ENCODE data around the gene CELF5. TPM values are rescaled to one million over a fixed set of nuclear protein-coding genes. Genes with fewer than 3 reads are reported as not detected.

CELF5 gene
- total and polyA plus RNA-seq, 10 of the 15 experiments (the other 5 are each of a cell fraction or from before 2014, with no cell fraction given): 0.01 to 0.04 TPM; not detected in 8

DNA sequence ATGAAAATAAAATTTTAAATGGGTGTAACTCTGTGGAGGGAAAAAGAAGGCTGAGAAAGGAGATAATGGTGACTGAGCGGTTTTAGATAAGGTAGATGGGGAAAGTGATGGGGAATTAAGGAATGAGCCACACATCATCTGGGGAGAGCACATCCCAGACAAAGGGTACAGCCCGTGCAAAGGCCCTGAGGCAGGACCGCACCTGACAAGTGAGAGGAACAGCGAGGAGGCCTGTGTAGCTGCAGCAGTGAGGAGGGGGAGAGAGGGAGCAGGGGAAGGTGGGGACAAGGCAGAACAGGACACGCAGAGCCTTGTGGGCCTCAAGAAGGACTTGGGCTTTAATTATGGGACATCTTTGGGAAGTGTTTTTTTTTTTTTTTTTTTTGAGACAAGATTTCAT lies 1.8 kb upstream of the CELF5 start (continued):
- no peak for TF ChIP-seq KAT2A (conservative IDR thresholded peaks at IDR 0.05; ENCODE audit: control insufficient read depth, low read depth, low read length)

DNA sequence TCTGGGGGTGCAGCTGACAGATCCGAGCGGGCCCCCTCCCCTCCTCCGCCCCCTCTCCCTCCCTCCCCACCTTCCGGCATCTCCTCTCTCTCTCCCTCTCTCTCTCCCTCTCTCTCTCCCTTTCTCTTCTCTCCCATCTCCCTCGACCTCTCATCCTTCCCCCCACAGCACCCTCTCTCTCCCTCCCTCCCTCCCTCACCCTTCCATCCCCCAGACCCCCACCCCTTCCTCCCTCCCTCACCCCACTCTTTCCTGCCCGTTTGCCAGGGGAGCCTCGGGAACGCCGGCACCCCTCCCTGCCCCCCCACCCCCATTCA lies 666 bp downstream of the CELF5 start:
- CTCF ChIA-PET: interaction anchor here (0.5 kb wide), 1 partner anchor 50 kb away, joined by 3 read pairs; no protein-coding TSS in a partner anchor
- H4K20me1 ChIP-seq (ENCODE audit: control insufficient read depth, insufficient read depth): no peaks in the 10 kb centered on the region
- H3K4me2 ChIP-seq (ENCODE audit: control insufficient read depth, insufficient read depth): no peak overlapping the region
- intact Hi-C loops (cut with micrococcal nuclease; ENCODE audit: unreplicated experiment): no loop called here
- H3K27me3 ChIP-seq (replicated peaks in 1 of 2; ENCODE audit: control insufficient read depth in 2 of 2, insufficient read depth in 2 of 2, low read length in 1 of 2): peaks cover 0 to 2% of the 10 kb centered on the region in 2 experiments; a peak in 2 of 4 replicates
- H3K4me3 ChIP-seq: no peak overlapping the region
- H3K79me2 ChIP-seq (ENCODE audit: control insufficient read depth, insufficient read depth, low read length): no peaks in the 10 kb centered on the region
- FAIRE-seq: no peak
- in situ Hi-C loops (cut with MboI): no loop called here
- no CpG with 5 or more reads among the region's 9 CpGs for WGBS (ENCODE audit: insufficient coverage, insufficient replicate concordance, low lambda C conversion rate, missing lambda C conversion rate)
- RAD21 ChIA-PET (ENCODE audit: unreplicated experiment): no interaction called here
- no peaks in the 10 kb centered on the region for H3K36me3 ChIP-seq (ENCODE audit: control insufficient read depth in 2 of 2, insufficient read depth in 2 of 2, low read length in 1 of 2)
- POLR2A ChIA-PET: no interaction called here
- ATAC-seq: no peak
- no peak overlapping the region for H3K27ac ChIP-seq (ENCODE audit: control insufficient read depth, insufficient read depth)
- H3K9ac ChIP-seq (ENCODE audit: control insufficient read depth, insufficient read depth, low read length): no peak overlapping the region
- no peak for DNase-seq (ENCODE audit: low read depth, low spot score)
- H3K4me1 ChIP-seq (ENCODE audit: control insufficient read depth, insufficient read depth, low read length): no peaks in the 10 kb centered on the region
- SMC1A ChIA-PET (ENCODE audit: uncharacterized antibody, unreplicated experiment): no interaction called here
- no peak overlapping the region for H2AFZ ChIP-seq (ENCODE audit: control insufficient read depth, low read depth, low read length)
- no peaks in the 10 kb centered on the region for H3K9me3 ChIP-seq (replicated peaks; ENCODE audit: control insufficient read depth, insufficient read depth, low read length)
- BruUV-seq (replicated peaks): no TSS peak
- no peak for TF ChIP-seq CBX3 (IDR thresholded peaks at IDR 0.05; ENCODE audit: borderline replicate concordance, low read depth)
- TF ChIP-seq ZNF622 (IDR thresholded peaks at IDR 0.05): no peak
- no peak for TF ChIP-seq BMI1 (IDR thresholded peaks at IDR 0.05; ENCODE audit: borderline replicate concordance)
- TF ChIP-seq ETV6 (conservative IDR thresholded peaks at IDR 0.05 in 1 of 2, IDR thresholded peaks at IDR 0.05 in 1 of 2; ENCODE audit: borderline replicate concordance in 1 of 2, low read depth in 1 of 2): no peak
- TF ChIP-seq CBFB (IDR thresholded peaks at IDR 0.05; ENCODE audit: low read depth): no peak
- TF ChIP-seq, protein P1, sequence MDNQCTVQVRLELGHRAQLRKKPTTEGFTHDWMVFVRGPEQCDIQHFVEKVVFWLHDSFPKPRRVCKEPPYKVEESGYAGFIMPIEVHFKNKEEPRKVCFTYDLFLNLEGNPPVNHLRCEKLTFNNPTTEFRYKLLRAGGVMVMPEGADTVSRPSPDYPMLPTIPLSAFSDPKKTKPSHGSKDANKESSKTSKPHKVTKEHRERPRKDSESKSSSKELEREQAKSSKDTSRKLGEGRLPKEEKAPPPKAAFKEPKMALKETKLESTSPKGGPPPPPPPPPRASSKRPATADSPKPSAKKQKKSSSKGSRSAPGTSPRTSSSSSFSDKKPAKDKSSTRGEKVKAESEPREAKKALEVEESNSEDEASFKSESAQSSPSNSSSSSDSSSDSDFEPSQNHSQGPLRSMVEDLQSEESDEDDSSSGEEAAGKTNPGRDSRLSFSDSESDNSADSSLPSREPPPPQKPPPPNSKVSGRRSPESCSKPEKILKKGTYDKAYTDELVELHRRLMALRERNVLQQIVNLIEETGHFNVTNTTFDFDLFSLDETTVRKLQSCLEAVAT (IDR thresholded peaks at IDR 0.05): no peak
- TF ChIP-seq ZNF217 (IDR thresholded peaks at IDR 0.05): no peak
- TF ChIP-seq, protein P2, sequence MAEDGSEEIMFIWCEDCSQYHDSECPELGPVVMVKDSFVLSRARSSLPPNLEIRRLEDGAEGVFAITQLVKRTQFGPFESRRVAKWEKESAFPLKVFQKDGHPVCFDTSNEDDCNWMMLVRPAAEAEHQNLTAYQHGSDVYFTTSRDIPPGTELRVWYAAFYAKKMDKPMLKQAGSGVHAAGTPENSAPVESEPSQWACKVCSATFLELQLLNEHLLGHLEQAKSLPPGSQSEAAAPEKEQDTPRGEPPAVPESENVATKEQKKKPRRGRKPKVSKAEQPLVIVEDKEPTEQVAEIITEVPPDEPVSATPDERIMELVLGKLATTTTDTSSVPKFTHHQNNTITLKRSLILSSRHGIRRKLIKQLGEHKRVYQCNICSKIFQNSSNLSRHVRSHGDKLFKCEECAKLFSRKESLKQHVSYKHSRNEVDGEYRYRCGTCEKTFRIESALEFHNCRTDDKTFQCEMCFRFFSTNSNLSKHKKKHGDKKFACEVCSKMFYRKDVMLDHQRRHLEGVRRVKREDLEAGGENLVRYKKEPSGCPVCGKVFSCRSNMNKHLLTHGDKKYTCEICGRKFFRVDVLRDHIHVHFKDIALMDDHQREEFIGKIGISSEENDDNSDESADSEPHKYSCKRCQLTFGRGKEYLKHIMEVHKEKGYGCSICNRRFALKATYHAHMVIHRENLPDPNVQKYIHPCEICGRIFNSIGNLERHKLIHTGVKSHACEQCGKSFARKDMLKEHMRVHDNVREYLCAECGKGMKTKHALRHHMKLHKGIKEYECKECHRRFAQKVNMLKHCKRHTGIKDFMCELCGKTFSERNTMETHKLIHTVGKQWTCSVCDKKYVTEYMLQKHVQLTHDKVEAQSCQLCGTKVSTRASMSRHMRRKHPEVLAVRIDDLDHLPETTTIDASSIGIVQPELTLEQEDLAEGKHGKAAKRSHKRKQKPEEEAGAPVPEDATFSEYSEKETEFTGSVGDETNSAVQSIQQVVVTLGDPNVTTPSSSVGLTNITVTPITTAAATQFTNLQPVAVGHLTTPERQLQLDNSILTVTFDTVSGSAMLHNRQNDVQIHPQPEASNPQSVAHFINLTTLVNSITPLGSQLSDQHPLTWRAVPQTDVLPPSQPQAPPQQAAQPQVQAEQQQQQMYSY (CRISPR knock-in tag; IDR thresholded peaks at IDR 0.05): no peak
- TF ChIP-seq EGR1 (IDR thresholded peaks at IDR 0.05; ENCODE audit: borderline replicate concordance in 1 of 2, low read depth in 2 of 2, low read length in 2 of 2): no peak
- TF ChIP-seq, protein P3, sequence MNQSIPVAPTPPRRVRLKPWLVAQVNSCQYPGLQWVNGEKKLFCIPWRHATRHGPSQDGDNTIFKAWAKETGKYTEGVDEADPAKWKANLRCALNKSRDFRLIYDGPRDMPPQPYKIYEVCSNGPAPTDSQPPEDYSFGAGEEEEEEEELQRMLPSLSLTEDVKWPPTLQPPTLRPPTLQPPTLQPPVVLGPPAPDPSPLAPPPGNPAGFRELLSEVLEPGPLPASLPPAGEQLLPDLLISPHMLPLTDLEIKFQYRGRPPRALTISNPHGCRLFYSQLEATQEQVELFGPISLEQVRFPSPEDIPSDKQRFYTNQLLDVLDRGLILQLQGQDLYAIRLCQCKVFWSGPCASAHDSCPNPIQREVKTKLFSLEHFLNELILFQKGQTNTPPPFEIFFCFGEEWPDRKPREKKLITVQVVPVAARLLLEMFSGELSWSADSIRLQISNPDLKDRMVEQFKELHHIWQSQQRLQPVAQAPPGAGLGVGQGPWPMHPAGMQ (IDR thresholded peaks at IDR 0.05; ENCODE audit: borderline replicate concordance): no peak
- TF ChIP-seq LARP7 (IDR thresholded peaks at IDR 0.05): no peak
- no peak for TF ChIP-seq MEF2B (IDR thresholded peaks at IDR 0.05; ENCODE audit: partially characterized antibody, poor library complexity, severe bottlenecking)
- no peak for TF ChIP-seq NR2F1 (conservative IDR thresholded peaks at IDR 0.05)
- TF ChIP-seq, protein P4, sequence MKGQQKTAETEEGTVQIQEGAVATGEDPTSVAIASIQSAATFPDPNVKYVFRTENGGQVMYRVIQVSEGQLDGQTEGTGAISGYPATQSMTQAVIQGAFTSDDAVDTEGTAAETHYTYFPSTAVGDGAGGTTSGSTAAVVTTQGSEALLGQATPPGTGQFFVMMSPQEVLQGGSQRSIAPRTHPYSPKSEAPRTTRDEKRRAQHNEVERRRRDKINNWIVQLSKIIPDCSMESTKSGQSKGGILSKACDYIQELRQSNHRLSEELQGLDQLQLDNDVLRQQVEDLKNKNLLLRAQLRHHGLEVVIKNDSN (IDR thresholded peaks at IDR 0.05; ENCODE audit: borderline replicate concordance, extremely low read length, insufficient read depth, low read depth, low read length): no peak
- no peak for TF ChIP-seq KDM1A (IDR thresholded peaks at IDR 0.05; ENCODE audit: borderline replicate concordance)
- no peak for TF ChIP-seq SUZ12 (IDR thresholded peaks at IDR 0.05; ENCODE audit: unreplicated experiment)
